WERI-Rb-1 (cell line): ENCODE data around the gene RUFY4.

ENCODE experiments used
- DNase-seq: peaks from one replicate; pipeline ENCODE4 v3.0.0-alpha.2; 2020
- H3K27ac ChIP-seq: fragments of 250-450 bp; sonication (Bioruptor Pico); 2 replicates; pipeline ENCODE4 v1.5.1; 2020; ENCODE audit warnings: mild to moderate bottlenecking, moderate library complexity
- H3K27me3 ChIP-seq: fragments of 250-450 bp; sonication (Bioruptor Pico); 2 replicates; pipeline ENCODE4 v1.5.1; 2021; ENCODE audit warnings: mild to moderate bottlenecking, low read depth, moderate library complexity; ENCODE audit not compliant: insufficient read depth, severe bottlenecking
- H3K36me3 ChIP-seq: fragments of 250-450 bp; sonication (Bioruptor Pico); 2 replicates; pipeline ENCODE4 v1.5.1; 2020; ENCODE audit warnings: mild to moderate bottlenecking, moderate library complexity
- H3K4me3 ChIP-seq: 2 replicates; pipeline ENCODE4 v1.5.1; 2011; ENCODE audit warnings: low read depth, mild to moderate bottlenecking, control low read depth, low read length
- H3K9me3 ChIP-seq: fragments of 250-450 bp; sonication (Bioruptor Pico); 2 replicates; pipeline ENCODE4 v1.5.1; 2021; ENCODE audit warnings: mild to moderate bottlenecking, moderate library complexity; ENCODE audit not compliant: severe bottlenecking
- CTCF ChIP-seq: IDR thresholded peaks from 2 replicates; pipeline ENCODE4 v1.5.1; 2011; ENCODE audit warnings: low read depth, mild to moderate bottlenecking, control low read depth, inconsistent platforms, low read length

The RUFY4 gene

DNA sequence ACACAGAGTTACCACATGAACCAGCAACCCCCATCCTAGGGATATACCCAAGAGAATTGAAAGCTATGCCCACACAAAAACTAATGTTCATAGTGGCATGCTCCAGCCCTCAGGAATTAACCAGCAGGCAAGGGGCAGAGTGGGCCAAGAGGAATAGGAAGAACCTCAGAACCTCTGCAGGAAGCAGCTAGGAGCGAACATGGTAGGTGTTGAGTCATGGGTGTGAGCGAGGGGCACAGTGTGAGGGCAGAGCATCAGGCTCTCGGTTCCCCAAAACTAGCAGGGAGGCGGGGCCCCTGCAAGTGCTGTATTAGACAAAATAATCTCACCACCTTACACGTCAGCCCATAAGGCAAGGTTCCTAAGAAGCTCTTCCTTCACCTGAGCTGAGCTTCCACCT, 5.6 kb upstream of the RUFY4 start:
- TF ChIP-seq CTCF: no peak
- H3K36me3 ChIP-seq: no peaks in the 10 kb centered on the region
- no peak overlapping the region for H3K27ac ChIP-seq
- no peak for DNase-seq
- H3K4me3 ChIP-seq: no peak overlapping the region
- no peaks in the 10 kb centered on the region for H3K27me3 ChIP-seq
- no peaks in the 10 kb centered on the region for H3K9me3 ChIP-seq

- H3K27me3 ChIP-seq: no peaks in the 10 kb centered on the region
These were observed 5.2 kb upstream of the RUFY4 start for GRCh38 chr2:218063896-218064295.

GRCh38 chr2:218065239-218066006, 3.6 kb upstream of the RUFY4 start:
- H3K36me3 ChIP-seq: no peaks in the 10 kb centered on the region
- H3K4me3 ChIP-seq: no peak overlapping the region
- H3K9me3 ChIP-seq: no peaks in the 10 kb centered on the region
- DNase-seq: no peak
- no peaks in the 10 kb centered on the region for H3K27me3 ChIP-seq
- no peak for TF ChIP-seq CTCF
- no peak overlapping the region for H3K27ac ChIP-seq

More at GRCh38 chr2:218063896-218064295, 5.2 kb upstream of the RUFY4 start:
- Histone ChIP-seq H3K36me3 (no peaks in the 10 kb centered on the region), H3K9me3 (no peaks in the 10 kb centered on the region), H3K27ac (no peak overlapping the region), H3K4me3 (no peak overlapping the region)
- no peak for TF ChIP-seq CTCF
- DNase-seq: no peak

- no peak for TF ChIP-seq CTCF
- H3K4me3 ChIP-seq: no peak overlapping the region
- H3K27me3 ChIP-seq: no peaks in the 10 kb centered on the region
- H3K27ac ChIP-seq: no peak overlapping the region
- H3K9me3 ChIP-seq: no peaks in the 10 kb centered on the region
- DNase-seq: no peak
- H3K36me3 ChIP-seq: no peaks in the 10 kb centered on the region
These were observed 2.0 kb upstream of the RUFY4 start for GRCh38 chr2:218066926-218067515.

DNA sequence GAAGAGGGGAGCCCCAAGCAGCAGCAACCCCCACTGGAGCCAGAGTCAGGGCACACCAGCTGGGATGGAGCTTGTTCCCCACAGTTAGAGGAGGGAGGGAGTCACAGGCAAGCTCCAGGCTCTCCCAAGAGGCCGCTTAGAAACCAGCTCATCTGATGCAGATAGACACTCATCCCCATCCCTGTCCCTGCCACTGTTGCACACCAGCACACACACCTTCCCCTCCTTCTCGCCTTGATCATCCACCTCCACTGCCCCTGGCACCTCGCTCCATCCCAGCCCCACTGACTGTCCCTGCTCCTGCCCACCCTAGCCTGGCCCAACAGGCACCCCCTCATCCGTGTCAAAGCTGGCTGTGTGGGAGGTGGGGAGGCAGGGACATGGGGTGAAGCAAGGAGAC, 1.5 kb upstream of the RUFY4 start:
- no peak overlapping the region for H3K27ac ChIP-seq
- no peaks in the 10 kb centered on the region for H3K36me3 ChIP-seq
- DNase-seq: no peak

More for the DNA sequence above, 1.5 kb upstream of the RUFY4 start:
- Histone ChIP-seq H3K4me3 (no peak overlapping the region), H3K9me3 (no peaks in the 10 kb centered on the region), H3K27me3 (no peaks in the 10 kb centered on the region)
- no peak for TF ChIP-seq CTCF
